Activated CD4-positive, CD25-positive, alpha-beta regulatory T cell treated with anti-CD3 and anti-CD28 coated beads, Interleukin-2, amount 50 U/mL, for 24 hours (primary cell): Measurements from ENCODE around the gene TFDP1.

Experiments used
- ATAC-seq, 2 donors: fragments of 150-1000 bp; cut with Tn5 transposase; one replicate each; pipeline ENCODE4 v1.10.0; 2021; ENCODE audit warnings: mild to moderate bottlenecking in 1 of 2, moderate library complexity in 1 of 2

Gene TFDP1

GRCh38 chr13:113584205-113584869 is at the start of gene TFDP1:
TSS of gene TFDP1 (plus strand) at chr13:113584753. CDS start at chr13:113585838, 1,085 bp downstream.
- ATAC-seq = peak; percentile 88

GRCh38 chr13:113535381-113535781 is 49.2 kb upstream of the TFDP1 start:
- no peak for ATAC-seq

- ATAC-seq = no peak
These were observed 48.0 kb upstream of the TFDP1 start for GRCh38 chr13:113536461-113537110.

GRCh38 chr13:113537205-113537604 is 47.3 kb upstream of the TFDP1 start:
- no peak for ATAC-seq

GRCh38 chr13:113537909-113538688 is 46.5 kb upstream of the TFDP1 start:
- no peak for ATAC-seq

- ATAC-seq = no peak
These were observed 45.9 kb upstream of the TFDP1 start for GRCh38 chr13:113538689-113539058.

GRCh38 chr13:113539176-113539575 is 45.4 kb upstream of the TFDP1 start:
- ATAC-seq = no peak

GRCh38 chr13:113539822-113540221 is 44.7 kb upstream of the TFDP1 start:
- ATAC-seq = no peak

GRCh38 chr13:113540523-113540922 is 44.0 kb upstream of the TFDP1 start:
- no peak for ATAC-seq

- no peak for ATAC-seq
These were observed 41.7 kb upstream of the TFDP1 start for GRCh38 chr13:113542751-113543424.

GRCh38 chr13:113544071-113544891 is 40.3 kb upstream of the TFDP1 start:
- ATAC-seq = no peak

- ATAC-seq = no peak
These were observed 39.7 kb upstream of the TFDP1 start for GRCh38 chr13:113544896-113545295.

GRCh38 chr13:113545455-113545930 is 39.1 kb upstream of the TFDP1 start:
- no peak for ATAC-seq

GRCh38 chr13:113545931-113546516 is 38.5 kb upstream of the TFDP1 start:
- no peak for ATAC-seq

- ATAC-seq = no peak
These were observed 37.8 kb upstream of the TFDP1 start for GRCh38 chr13:113546571-113547237.

- ATAC-seq = no peak
These were observed 37.1 kb upstream of the TFDP1 start for GRCh38 chr13:113547238-113547971.

GRCh38 chr13:113548171-113548641 is 36.3 kb upstream of the TFDP1 start:
- ATAC-seq = no peak

GRCh38 chr13:113548778-113549621 is 35.6 kb upstream of the TFDP1 start:
- no peak for ATAC-seq

- no peak for ATAC-seq
These were observed 34.1 kb upstream of the TFDP1 start for GRCh38 chr13:113550453-113550852.
